Hematopoietic multipotent progenitor cell treated with erythropoietin and hydrocortisone succinate and interleukin-3 and kit ligand, for 4 days (in vitro differentiated cells): ENCODE results near the gene ZFAND5.

ENCODE experiments used
- DNase-seq: peaks from one replicate; pipeline ENCODE4 v3.0.0-alpha.2; 2015

Gene ZFAND5

GRCh38 chr9:72322259-72322658, 42.7 kb downstream of the ZFAND5 start:
- no peak for DNase-seq

GRCh38 chr9:72315510-72316311, 49.3 kb downstream of the ZFAND5 start:
- DNase-seq, result no peak

GRCh38 chr9:72315089-72315509, 49.9 kb downstream of the ZFAND5 start:
- DNase-seq, result peak; percentile 27

- no peak for DNase-seq
Observed at GRCh38 chr9:72313507-72313906, 51.5 kb downstream of the ZFAND5 start.

- no peak for DNase-seq
Observed at GRCh38 chr9:72312386-72312987, 52.5 kb downstream of the ZFAND5 start.

- no peak for DNase-seq
Observed at GRCh38 chr9:72309364-72310133, 55.5 kb downstream of the ZFAND5 start.

GRCh38 chr9:72306761-72307160, 58.2 kb downstream of the ZFAND5 start:
- peak; percentile 18 for DNase-seq

- peak; percentile 10 for DNase-seq
Observed at GRCh38 chr9:72305707-72306106, 59.3 kb downstream of the ZFAND5 start.

- DNase-seq, result peak; percentile 92
Observed at GRCh38 chr9:72305102-72305546, 59.9 kb downstream of the ZFAND5 start.

- no peak for DNase-seq
Observed at GRCh38 chr9:72304538-72304937, 60.5 kb downstream of the ZFAND5 start.
